ENCODE results near the gene ERRFI1. TPM values are rescaled to one million over a fixed set of nuclear protein-coding genes. Genes with fewer than 3 reads are reported as not detected.

ERRFI1 gene
- total and polyA plus RNA-seq, 10 of the 15 experiments (the other 5 are each of a cell fraction or from before 2014, with no cell fraction given): 0.90 to 6.5 (median 3.1) TPM

DNA sequence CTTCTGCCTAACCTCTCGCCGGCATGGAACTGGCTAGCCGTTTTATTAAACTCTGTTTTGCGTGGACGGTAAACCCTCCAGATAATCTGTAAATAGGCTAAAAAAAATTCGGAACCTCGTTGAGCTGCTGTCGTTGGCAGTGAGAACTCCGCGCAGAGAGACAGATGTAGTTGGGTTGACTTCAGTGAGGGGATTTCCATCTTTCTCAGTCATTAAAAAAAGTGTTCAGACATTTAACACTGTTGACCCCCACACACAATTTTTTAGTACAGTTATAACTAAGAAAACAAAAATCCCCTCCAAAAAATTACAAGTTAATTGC lies 64.1 kb downstream of the ERRFI1 start (continued):
- TF ChIP-seq, protein P1, sequence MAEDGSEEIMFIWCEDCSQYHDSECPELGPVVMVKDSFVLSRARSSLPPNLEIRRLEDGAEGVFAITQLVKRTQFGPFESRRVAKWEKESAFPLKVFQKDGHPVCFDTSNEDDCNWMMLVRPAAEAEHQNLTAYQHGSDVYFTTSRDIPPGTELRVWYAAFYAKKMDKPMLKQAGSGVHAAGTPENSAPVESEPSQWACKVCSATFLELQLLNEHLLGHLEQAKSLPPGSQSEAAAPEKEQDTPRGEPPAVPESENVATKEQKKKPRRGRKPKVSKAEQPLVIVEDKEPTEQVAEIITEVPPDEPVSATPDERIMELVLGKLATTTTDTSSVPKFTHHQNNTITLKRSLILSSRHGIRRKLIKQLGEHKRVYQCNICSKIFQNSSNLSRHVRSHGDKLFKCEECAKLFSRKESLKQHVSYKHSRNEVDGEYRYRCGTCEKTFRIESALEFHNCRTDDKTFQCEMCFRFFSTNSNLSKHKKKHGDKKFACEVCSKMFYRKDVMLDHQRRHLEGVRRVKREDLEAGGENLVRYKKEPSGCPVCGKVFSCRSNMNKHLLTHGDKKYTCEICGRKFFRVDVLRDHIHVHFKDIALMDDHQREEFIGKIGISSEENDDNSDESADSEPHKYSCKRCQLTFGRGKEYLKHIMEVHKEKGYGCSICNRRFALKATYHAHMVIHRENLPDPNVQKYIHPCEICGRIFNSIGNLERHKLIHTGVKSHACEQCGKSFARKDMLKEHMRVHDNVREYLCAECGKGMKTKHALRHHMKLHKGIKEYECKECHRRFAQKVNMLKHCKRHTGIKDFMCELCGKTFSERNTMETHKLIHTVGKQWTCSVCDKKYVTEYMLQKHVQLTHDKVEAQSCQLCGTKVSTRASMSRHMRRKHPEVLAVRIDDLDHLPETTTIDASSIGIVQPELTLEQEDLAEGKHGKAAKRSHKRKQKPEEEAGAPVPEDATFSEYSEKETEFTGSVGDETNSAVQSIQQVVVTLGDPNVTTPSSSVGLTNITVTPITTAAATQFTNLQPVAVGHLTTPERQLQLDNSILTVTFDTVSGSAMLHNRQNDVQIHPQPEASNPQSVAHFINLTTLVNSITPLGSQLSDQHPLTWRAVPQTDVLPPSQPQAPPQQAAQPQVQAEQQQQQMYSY (CRISPR knock-in tag; IDR thresholded peaks at IDR 0.05): no peak
- TF ChIP-seq, protein P2, sequence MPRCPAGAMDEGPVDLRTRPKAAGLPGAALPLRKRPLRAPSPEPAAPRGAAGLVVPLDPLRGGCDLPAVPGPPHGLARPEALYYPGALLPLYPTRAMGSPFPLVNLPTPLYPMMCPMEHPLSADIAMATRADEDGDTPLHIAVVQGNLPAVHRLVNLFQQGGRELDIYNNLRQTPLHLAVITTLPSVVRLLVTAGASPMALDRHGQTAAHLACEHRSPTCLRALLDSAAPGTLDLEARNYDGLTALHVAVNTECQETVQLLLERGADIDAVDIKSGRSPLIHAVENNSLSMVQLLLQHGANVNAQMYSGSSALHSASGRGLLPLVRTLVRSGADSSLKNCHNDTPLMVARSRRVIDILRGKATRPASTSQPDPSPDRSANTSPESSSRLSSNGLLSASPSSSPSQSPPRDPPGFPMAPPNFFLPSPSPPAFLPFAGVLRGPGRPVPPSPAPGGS (IDR thresholded peaks at IDR 0.05; ENCODE audit: borderline replicate concordance, insufficient read depth, low read depth, low read length, poor library complexity, severe bottlenecking): no peak
- TF ChIP-seq SMARCA5 (IDR thresholded peaks at IDR 0.05): peak; percentile 8; the same call in 1 of the 2 replicates

Small RNA genes lying within 50 kb of the gene (small RNA-seq; reads per million reads assigned to genes)
- gene RF00019: not detected

Other genes starting within 250 kb of the ERRFI1 start
- gene PER3, start 242.0 kb downstream of the ERRFI1 start, total RNA-seq (2014; rRNA removed): 0.05 and 0.06 TPM in 2 replicates
- 0.18 TPM in 2 replicates for gene PER3, start 242.0 kb downstream of the ERRFI1 start, total RNA-seq (2014; rRNA removed; fragmentation: Illumina TruSeq; extraction: Trizol)
- 0.11 and 0.31 TPM in 2 replicates for gene PER3, start 242.0 kb downstream of the ERRFI1 start, total RNA-seq (2021)
- 0.49 and 0.64 TPM in 2 replicates for gene PER3, start 242.0 kb downstream of the ERRFI1 start, polyA plus RNA-seq (2011; rRNA removed)
- gene PER3, start 242.0 kb downstream of the ERRFI1 start, polyA plus RNA-seq (2014; fragmentation: Illumina TruSeq; extraction: Trizol): 0.25 and 0.35 TPM in 2 replicates
- gene PER3, start 242.0 kb downstream of the ERRFI1 start, polyA plus RNA-seq (2014; fragmentation: Nextera tagmentation; extraction: Ambion mirVana): under 1 TPM in 1 of 2 experiments, not detected in 1; 0.11 TPM
- 0.13 and 0.18 TPM in 2 replicates for gene PER3, start 242.0 kb downstream of the ERRFI1 start, polyA plus RNA-seq (2014; rRNA removed)
- gene PER3, start 242.0 kb downstream of the ERRFI1 start, polyA plus RNA-seq (2016; fragmentation: Nextera tagmentation; extraction: Ambion mirVana): under 1 TPM; 0.11 to 0.13 TPM
- not detected in 2 replicates for gene UTS2, start 173.2 kb downstream of the ERRFI1 start, total RNA-seq (2014; rRNA removed)
- not detected in 2 replicates for gene UTS2, start 173.2 kb downstream of the ERRFI1 start, total RNA-seq (2014; rRNA removed; fragmentation: Illumina TruSeq; extraction: Trizol)
- gene UTS2, start 173.2 kb downstream of the ERRFI1 start, total RNA-seq (2021): not detected in 2 replicates
- not detected in 2 replicates for gene UTS2, start 173.2 kb downstream of the ERRFI1 start, polyA plus RNA-seq (2011; rRNA removed)
- not detected in 2 replicates for gene UTS2, start 173.2 kb downstream of the ERRFI1 start, polyA plus RNA-seq (2014; fragmentation: Illumina TruSeq; extraction: Trizol)
- not detected for gene UTS2, start 173.2 kb downstream of the ERRFI1 start, polyA plus RNA-seq (2014; fragmentation: Nextera tagmentation; extraction: Ambion mirVana)
- not detected in 2 replicates for gene UTS2, start 173.2 kb downstream of the ERRFI1 start, polyA plus RNA-seq (2014; rRNA removed)
- not detected for gene UTS2, start 173.2 kb downstream of the ERRFI1 start, polyA plus RNA-seq (2016; fragmentation: Nextera tagmentation; extraction: Ambion mirVana)
- 4.0 and 4.4 TPM in 2 replicates for gene TNFRSF9, start 85.5 kb downstream of the ERRFI1 start, total RNA-seq (2014; rRNA removed)
- gene TNFRSF9, start 85.5 kb downstream of the ERRFI1 start, total RNA-seq (2014; rRNA removed; fragmentation: Illumina TruSeq; extraction: Trizol): 5.9 and 7.0 TPM in 2 replicates
- 5.6 and 7.6 TPM in 2 replicates for gene TNFRSF9, start 85.5 kb downstream of the ERRFI1 start, total RNA-seq (2021)
- 24.7 and 25.6 TPM in 2 replicates for gene TNFRSF9, start 85.5 kb downstream of the ERRFI1 start, polyA plus RNA-seq (2011; rRNA removed)
- 5.4 and 5.7 TPM in 2 replicates for gene TNFRSF9, start 85.5 kb downstream of the ERRFI1 start, polyA plus RNA-seq (2014; fragmentation: Illumina TruSeq; extraction: Trizol)
- gene TNFRSF9, start 85.5 kb downstream of the ERRFI1 start, polyA plus RNA-seq (2014; fragmentation: Nextera tagmentation; extraction: Ambion mirVana): 1 to 10 TPM; 7.5 to 9.2 TPM
- gene TNFRSF9, start 85.5 kb downstream of the ERRFI1 start, polyA plus RNA-seq (2014; rRNA removed): 4.0 and 5.9 TPM in 2 replicates
- gene TNFRSF9, start 85.5 kb downstream of the ERRFI1 start, polyA plus RNA-seq (2016; fragmentation: Nextera tagmentation; extraction: Ambion mirVana): 1 to 10 TPM; 2.0 to 2.2 TPM
- gene PARK7, start 64.6 kb downstream of the ERRFI1 start, total RNA-seq (2014; rRNA removed): 267 and 294 TPM in 2 replicates
- gene PARK7, start 64.6 kb downstream of the ERRFI1 start, total RNA-seq (2014; rRNA removed; fragmentation: Illumina TruSeq; extraction: Trizol): 293 and 296 TPM in 2 replicates
- gene PARK7, start 64.6 kb downstream of the ERRFI1 start, total RNA-seq (2021): 405 and 406 TPM in 2 replicates
- gene PARK7, start 64.6 kb downstream of the ERRFI1 start, polyA plus RNA-seq (2011; rRNA removed): 523 and 619 TPM in 2 replicates
- 391 and 465 TPM in 2 replicates for gene PARK7, start 64.6 kb downstream of the ERRFI1 start, polyA plus RNA-seq (2014; fragmentation: Illumina TruSeq; extraction: Trizol)
- 1,000 to 10,000 TPM in 1 of 2 experiments, 100 to 1,000 TPM in 1; 948 to 1,056 TPM for gene PARK7, start 64.6 kb downstream of the ERRFI1 start, polyA plus RNA-seq (2014; fragmentation: Nextera tagmentation; extraction: Ambion mirVana)
- 416 and 466 TPM in 2 replicates for gene PARK7, start 64.6 kb downstream of the ERRFI1 start, polyA plus RNA-seq (2014; rRNA removed)
- 100 to 1,000 TPM; 717 to 720 TPM for gene PARK7, start 64.6 kb downstream of the ERRFI1 start, polyA plus RNA-seq (2016; fragmentation: Nextera tagmentation; extraction: Ambion mirVana)

Measured in GM12878 (cell line).